GM12865 (cell line): ENCODE results near the gene MKKS.
"Not testable (repeated sequence)": the region's sequence is repeated elsewhere in the genome, so short reads cannot be mapped to it uniquely, and the experiment has no call there.

Source experiments
- DNase-seq: peaks from one replicate; pipeline ENCODE4 v3.0.0; 2010; ENCODE audit warnings: low read depth
- H3K4me3 ChIP-seq: 2 replicates; pipeline ENCODE4 v1.5.1; 2011; ENCODE audit warnings: mild to moderate bottlenecking, low read depth, low read length, control low read depth
- CTCF ChIP-seq: IDR thresholded peaks from 2 replicates; pipeline ENCODE4 v1.5.1; 2011; ENCODE audit warnings: low read length, control low read depth, low read depth, inconsistent platforms; ENCODE audit not compliant: insufficient read depth; ENCODE audit errors: missing control alignments

Gene MKKS

GRCh38 chr20:10404959-10405530, 29.0 kb downstream of the MKKS start:
- no peak for DNase-seq
- TF ChIP-seq CTCF, result no peak
- H3K4me3 ChIP-seq, result no peak overlapping the region

DNA sequence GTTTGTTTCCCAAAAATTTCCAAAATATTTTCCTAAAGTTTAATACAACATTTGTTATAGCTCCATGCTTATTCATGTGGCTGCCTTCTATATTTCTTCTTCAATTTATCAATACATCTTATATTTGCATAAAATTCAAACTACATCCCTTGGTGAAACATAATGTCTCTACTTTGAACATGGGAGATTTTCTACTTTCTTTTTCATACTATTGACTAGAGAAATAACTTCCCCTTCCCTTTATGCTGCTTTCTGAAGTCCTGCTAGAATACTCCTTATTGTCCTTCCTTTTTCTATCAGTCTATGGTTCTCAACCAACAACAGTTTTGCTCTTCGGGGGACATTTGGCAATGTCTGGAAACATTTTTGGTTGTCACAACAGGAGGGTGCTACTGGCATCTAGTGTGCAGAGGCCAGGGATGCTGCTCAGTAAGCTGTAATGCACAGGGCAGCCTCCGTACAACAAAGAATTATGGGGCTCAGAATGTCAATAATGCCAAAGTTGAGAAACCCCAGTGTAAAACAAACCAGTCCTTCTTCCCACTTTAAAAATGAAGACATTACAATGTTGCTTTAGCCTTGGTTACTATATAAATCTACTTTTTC, 29.9 kb downstream of the MKKS start:
- TF ChIP-seq CTCF, result no peak
- no peak for DNase-seq

DNA sequence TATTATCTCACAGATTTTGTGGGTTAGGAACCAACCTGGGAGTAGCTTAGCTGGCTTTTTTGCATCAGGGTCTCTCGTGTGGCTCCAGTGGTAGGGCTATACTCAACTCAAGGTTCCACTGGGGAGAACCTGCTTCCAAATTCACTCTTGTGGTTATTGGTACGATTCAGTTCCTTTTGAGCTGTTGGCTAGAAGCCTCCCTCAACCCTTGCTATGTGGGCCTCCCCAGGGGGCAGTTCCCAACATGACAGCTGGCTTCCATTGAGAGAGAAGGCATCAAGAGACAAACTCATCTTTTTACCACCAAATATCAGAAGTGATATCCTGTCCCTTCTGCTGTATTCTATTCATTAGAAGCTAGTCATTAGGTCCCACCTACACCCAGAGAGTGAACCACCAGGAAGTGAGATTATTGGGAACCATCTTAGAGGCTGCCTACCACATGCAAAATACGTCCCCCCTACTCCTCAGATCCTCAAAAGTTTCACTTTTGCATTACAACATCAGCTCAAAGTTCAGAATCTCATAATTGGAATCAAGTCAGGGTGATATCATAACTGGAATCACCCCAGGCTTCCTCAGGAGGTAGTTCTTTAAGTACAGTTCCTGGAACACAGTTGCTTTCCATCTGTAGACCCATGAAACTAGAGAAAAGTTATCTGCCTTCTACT, 30.9 kb downstream of the MKKS start:
- peak; percentile 13 for DNase-seq
- no peak overlapping the region for H3K4me3 ChIP-seq
- TF ChIP-seq CTCF, result no peak

More for the DNA sequence above, 29.9 kb downstream of the MKKS start:
- H3K4me3 ChIP-seq, result no peak overlapping the region

GRCh38 chr20:10398834-10399369, 35.1 kb downstream of the MKKS start:
- no peak overlapping the region for H3K4me3 ChIP-seq
- no peak for DNase-seq
- TF ChIP-seq CTCF, result no peak

- H3K4me3 ChIP-seq, DNase-seq: not testable (repeated sequence)
Observed at GRCh38 chr20:10394752-10395151, 39.3 kb downstream of the MKKS start.

- TF ChIP-seq CTCF, result no peak
- no peak overlapping the region for H3K4me3 ChIP-seq
- no peak for DNase-seq
Observed at GRCh38 chr20:10390709-10391108, 43.3 kb downstream of the MKKS start.

DNA sequence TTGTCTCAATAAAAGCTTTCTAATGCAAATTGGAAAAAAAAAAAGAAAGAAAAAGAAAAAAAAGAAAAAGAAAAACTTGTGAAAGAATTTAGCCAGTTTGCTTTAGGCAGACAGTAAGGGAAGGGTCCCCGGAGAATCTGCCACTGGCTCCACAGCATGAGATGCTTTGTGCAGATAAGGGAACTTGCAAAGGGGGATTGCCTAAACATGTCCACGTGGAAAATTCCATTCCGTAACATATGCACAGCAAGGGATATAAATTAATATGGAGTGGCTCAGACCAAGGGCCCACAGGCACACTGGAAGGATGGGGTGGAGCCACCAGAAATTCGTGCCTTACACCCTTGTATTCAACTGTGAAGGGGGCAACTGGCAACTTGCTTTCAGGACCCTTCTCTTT, 45.4 kb downstream of the MKKS start:
- no peak overlapping the region for H3K4me3 ChIP-seq
- no peak for DNase-seq
- TF ChIP-seq CTCF, result no peak
